ENCODE measurements around the gene CACTIN. TPM values are rescaled to one million over a fixed set of nuclear protein-coding genes. Genes with fewer than 3 reads are reported as not detected.
"Not testable (repeated sequence)": the region's sequence is repeated elsewhere in the genome, so short reads cannot be mapped to it uniquely, and the experiment has no call there.

Gene CACTIN
- total RNA-seq, 4 donors from 2014 or later = 21.1 to 46.5 (median 33.6) TPM

- intact Hi-C loops (cut with DNase I; ENCODE audit: low total_unique reads) = no loop called here
Measured at GRCh38 chr19:3649888-3650287, 23.3 kb upstream of the CACTIN start.

GRCh38 chr19:3648037-3648905, 21.7 kb upstream of the CACTIN start:
- no peak overlapping the region for H3K4me3 ChIP-seq (ENCODE audit: low read depth, poor library complexity, severe bottlenecking)
- no peak for DNase-seq (ENCODE audit: low spot score in 2 of 2)
- WGBS, 2 donors = 93 to 96% methylated on average over 16 to 25 of the region's 33 CpGs
- intact Hi-C loops (cut with DNase I; ENCODE audit: low total_unique reads) = no loop called here
- no peak for TF ChIP-seq CTCF (IDR thresholded peaks at IDR 0.05)
- TF ChIP-seq POLR2A (IDR thresholded peaks at IDR 0.05) = no peak

More at GRCh38 chr19:3649888-3650287, 23.3 kb upstream of the CACTIN start:
- 94 to 98% methylated on average over 11 to 16 of the region's 16 CpGs for WGBS, 2 donors
- H3K4me3 ChIP-seq (ENCODE audit: low read depth, poor library complexity, severe bottlenecking) = no peak overlapping the region
- no peak for DNase-seq (ENCODE audit: low spot score in 2 of 2)
- TF ChIP-seq POLR2A (IDR thresholded peaks at IDR 0.05) (no peak), CTCF (IDR thresholded peaks at IDR 0.05) (no peak)

GRCh38 chr19:3647102-3647501, 20.5 kb upstream of the CACTIN start:
- intact Hi-C loops (cut with DNase I; ENCODE audit: low total_unique reads); H3K4me3 ChIP-seq (ENCODE audit: low read depth, poor library complexity, severe bottlenecking); DNase-seq (ENCODE audit: low spot score in 2 of 2): not testable (repeated sequence)
- 87 to 91% methylated on average over 5 of the region's 5 CpGs for WGBS, 2 donors

GRCh38 chr19:3646336-3647092, 19.9 kb upstream of the CACTIN start:
- no peak for DNase-seq (ENCODE audit: low spot score in 2 of 2)
- TF ChIP-seq CTCF (IDR thresholded peaks at IDR 0.05) (no peak), POLR2A (IDR thresholded peaks at IDR 0.05) (no peak)
- 84 to 90% methylated on average over 21 to 22 of the region's 23 CpGs for WGBS, 2 donors
- H3K4me3 ChIP-seq (ENCODE audit: low read depth, poor library complexity, severe bottlenecking) = no peak overlapping the region
- intact Hi-C loops (cut with DNase I; ENCODE audit: low total_unique reads) = no loop called here

GRCh38 chr19:3645726-3646125, 19.1 kb upstream of the CACTIN start:
- DNase-seq (ENCODE audit: low spot score in 2 of 2) = no peak
- intact Hi-C loops (cut with DNase I; ENCODE audit: low total_unique reads) = no loop called here
- H3K4me3 ChIP-seq (ENCODE audit: low read depth, poor library complexity, severe bottlenecking) = no peak overlapping the region
- 91 to 92% methylated on average over 18 to 20 of the region's 21 CpGs for WGBS, 2 donors
- TF ChIP-seq CTCF (IDR thresholded peaks at IDR 0.05) = no peak
- TF ChIP-seq POLR2A (IDR thresholded peaks at IDR 0.05) = no peak

- TF ChIP-seq CTCF (IDR thresholded peaks at IDR 0.05) = no peak
- TF ChIP-seq POLR2A (IDR thresholded peaks at IDR 0.05) = no peak
- no peak for DNase-seq (ENCODE audit: low spot score in 2 of 2)
- H3K4me3 ChIP-seq (ENCODE audit: low read depth, poor library complexity, severe bottlenecking) = no peak overlapping the region
- WGBS, 2 donors = 72 to 77% methylated on average over 5 to 11 of the region's 11 CpGs
- intact Hi-C loops (cut with DNase I; ENCODE audit: low total_unique reads) = no loop called here
Measured at GRCh38 chr19:3645067-3645396, 18.4 kb upstream of the CACTIN start.

All from lower leg skin (tissue), 4 donors.